GM21825 (cell line): ENCODE results near the gene MYO1B.

Experiments
- ATAC-seq: cut with Tn5 transposase; IDR thresholded peaks from one replicate; pipeline ENCODE4 v1.9.1; 2021; ENCODE audit warnings: mild to moderate bottlenecking, moderate library complexity; ENCODE audit not compliant: unreplicated experiment

Gene MYO1B

GRCh38 chr2:191396794-191397193, 151.6 kb downstream of the MYO1B start:
- no peak for ATAC-seq

DNA sequence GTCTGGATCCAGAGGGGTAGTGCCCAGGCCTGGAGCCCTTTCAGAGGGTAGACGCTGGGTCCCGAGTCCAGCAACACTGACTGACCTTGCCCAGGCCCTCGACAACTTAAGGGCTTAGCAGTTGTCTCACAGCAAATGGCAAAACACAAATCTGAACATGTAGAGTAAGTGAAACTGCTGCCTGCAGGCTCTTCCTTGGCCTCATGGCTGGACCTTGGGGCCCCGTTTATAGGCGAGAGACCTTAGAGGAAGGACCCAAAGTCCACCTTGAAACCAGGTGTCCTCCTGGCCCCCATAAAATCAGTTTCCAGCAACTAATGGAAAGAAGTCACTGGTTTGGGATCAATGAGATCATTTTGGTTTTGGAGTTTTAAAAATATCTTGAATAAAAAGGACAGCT, 154.4 kb downstream of the MYO1B start:
- no peak for ATAC-seq

- no peak for ATAC-seq
These were observed 156.1 kb downstream of the MYO1B start for GRCh38 chr2:191401287-191401686.

GRCh38 chr2:191402966-191403565, 157.9 kb downstream of the MYO1B start:
- no peak for ATAC-seq

DNA sequence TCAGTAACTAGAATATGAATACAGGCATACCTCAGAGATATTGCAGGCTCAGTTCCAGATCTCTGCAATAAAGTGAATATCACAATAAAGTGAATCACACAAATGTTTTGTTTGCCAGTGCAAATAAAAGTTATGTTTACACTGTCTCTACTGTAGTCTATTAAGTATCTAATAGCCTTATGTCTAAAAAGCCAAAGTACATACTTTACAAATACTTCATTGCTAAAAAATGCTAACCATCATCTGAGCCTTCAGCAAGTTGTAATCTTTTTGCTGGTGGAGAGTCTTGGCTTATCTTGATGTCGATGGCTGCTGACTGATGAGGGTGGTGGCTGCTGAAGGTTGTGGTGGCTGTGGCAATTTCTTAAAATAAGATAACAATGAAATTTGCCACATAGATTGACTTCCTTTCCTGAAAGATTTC, 159.4 kb downstream of the MYO1B start:
- no peak for ATAC-seq

- no peak for ATAC-seq
These were observed 160.3 kb downstream of the MYO1B start for GRCh38 chr2:191405546-191405945.

- no peak for ATAC-seq
These were observed 165.6 kb downstream of the MYO1B start for GRCh38 chr2:191410646-191411436.

- no peak for ATAC-seq
These were observed 166.3 kb downstream of the MYO1B start for GRCh38 chr2:191411472-191411871.

GRCh38 chr2:191412353-191412752, 167.1 kb downstream of the MYO1B start:
- no peak for ATAC-seq

- ATAC-seq: no peak
These were observed 169.9 kb downstream of the MYO1B start for GRCh38 chr2:191415101-191415500.

GRCh38 chr2:191415858-191416257, 170.7 kb downstream of the MYO1B start:
- no peak for ATAC-seq

DNA sequence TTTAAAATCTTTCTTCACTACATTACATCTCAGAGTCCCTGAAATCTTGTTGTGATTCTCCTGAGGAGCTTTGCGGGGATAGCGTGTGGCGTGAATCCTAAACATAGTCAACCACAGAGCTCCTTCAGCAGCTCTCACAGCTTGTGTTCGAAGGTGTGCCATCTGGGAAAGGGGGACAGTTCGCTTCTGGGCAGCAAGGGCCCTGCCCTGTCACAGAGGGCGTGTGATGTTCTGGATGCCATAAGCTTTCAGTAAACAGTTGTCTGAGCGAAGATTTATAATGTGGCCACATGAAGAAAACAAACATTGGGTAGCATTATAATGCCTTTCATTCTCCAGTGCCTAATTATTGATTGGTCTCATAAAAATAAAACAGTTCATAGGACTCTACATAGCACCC, 172.5 kb downstream of the MYO1B start:
- no peak for ATAC-seq

GRCh38 chr2:191421950-191422349, 176.7 kb downstream of the MYO1B start:
- ATAC-seq: no peak

GRCh38 chr2:191427031-191427430, 181.8 kb downstream of the MYO1B start:
- ATAC-seq: no peak

DNA sequence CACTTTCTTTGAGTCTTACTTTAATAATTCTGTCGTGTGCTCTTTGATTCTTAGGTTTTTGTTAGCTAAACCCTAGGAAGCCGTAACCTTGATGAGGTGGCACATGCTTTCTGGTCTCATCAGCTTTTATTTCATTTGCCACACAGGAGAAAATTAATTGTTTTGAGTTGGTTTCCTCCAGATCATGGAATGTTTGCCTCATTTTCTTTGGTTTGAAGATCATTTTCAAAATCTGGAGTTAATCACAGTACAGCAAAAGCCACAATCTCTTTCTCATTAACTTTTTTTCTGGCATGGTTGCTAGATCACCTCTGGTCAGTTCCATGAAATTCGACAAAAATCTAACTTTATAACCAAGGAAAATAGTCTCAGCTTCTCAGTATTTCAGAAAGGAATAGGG, 182.9 kb downstream of the MYO1B start:
- ATAC-seq: no peak

GRCh38 chr2:191430476-191430875, 185.3 kb downstream of the MYO1B start:
- ATAC-seq: no peak

- no peak for ATAC-seq
These were observed 186.9 kb downstream of the MYO1B start for GRCh38 chr2:191432121-191432520.

GRCh38 chr2:191434072-191434471, 188.9 kb downstream of the MYO1B start:
- ATAC-seq: no peak

DNA sequence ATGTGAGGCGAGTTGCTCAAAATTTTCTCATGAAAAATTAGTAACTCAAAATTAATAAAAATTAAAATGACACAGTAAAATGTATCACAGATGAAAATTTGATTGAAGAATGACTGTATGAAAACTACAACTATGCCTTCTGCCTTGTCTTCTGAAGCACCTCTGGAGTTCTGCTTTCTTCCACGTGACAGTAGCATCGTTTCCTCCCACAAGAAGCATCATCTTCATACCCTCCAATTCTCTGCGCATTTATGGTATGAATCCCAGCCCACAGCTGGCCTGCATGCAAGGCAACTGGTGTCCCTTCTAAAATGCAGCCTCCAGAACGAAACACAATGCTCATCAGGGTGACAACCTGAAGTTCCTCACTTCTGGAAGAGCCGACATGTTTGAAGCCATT, 189.9 kb downstream of the MYO1B start:
- ATAC-seq: no peak

DNA sequence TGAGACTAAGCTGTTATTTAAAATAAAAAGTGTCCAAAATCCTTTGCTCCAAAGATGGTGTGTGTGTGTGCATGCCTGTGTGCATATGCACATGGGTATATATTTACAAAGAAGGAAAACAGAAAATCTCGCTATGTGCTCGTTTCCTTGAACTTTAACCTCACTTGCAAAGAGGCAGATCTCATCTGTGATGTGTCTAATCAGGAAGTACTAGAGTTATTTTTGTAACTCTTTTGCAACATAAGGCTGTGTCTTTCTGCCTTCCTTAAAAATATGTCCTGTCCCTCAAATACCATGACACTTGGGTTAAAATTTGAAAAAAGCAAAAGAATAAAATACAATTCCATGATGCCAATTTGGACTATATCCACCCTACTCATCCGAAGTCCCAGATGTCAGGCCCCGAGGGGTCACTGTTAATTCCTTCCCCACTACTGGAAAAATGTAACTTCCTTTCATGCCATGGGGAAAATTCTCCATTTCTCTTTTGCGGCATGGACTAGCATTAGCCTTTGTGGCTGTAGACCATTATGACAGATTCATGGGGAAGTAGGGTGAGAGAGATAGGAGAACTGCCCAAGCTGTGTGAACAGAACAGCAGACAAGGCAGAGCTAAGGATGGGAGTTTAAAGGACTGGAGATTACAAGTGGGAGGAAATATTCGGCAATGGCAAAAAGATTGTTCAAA, 191.3 kb downstream of the MYO1B start:
- ATAC-seq: no peak

DNA sequence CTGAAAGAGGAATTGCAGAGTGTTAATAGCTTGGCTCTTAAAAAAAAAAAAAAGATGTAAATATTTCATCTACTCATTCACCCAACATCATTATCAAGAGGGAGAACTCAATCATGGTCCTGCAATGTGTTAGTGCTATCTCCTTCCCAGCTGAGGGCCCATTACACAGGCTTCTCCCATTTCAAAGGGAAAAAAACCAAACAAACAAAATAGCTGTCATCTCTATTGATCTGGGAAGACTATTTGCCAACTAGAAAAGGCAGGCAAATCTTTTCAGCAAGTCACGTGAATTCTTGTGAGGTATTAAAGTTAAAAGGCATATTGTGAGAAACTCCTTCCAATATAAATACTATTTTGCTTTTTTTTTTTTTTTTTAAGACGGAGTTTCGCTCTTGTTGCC, 194.3 kb downstream of the MYO1B start:
- no peak for ATAC-seq
